IPS-20b (cell line): ENCODE measurements around the gene PIH1D1.
"Not testable (repeated sequence)": the region's sequence is repeated elsewhere in the genome, so short reads cannot be mapped to it uniquely, and the experiment has no call there.

Source experiments
- H3K27ac ChIP-seq: one replicate; pipeline ENCODE4 v1.5.1; 2013; ENCODE audit warnings: low read length
- H3K27me3 ChIP-seq: 2 replicates; pipeline ENCODE4 v1.6.1; 2013; ENCODE audit warnings: mild to moderate bottlenecking, low read length, inconsistent platforms; ENCODE audit not compliant: insufficient read depth
- H3K36me3 ChIP-seq: 2 replicates; pipeline ENCODE4 v1.6.1; 2013; ENCODE audit warnings: low read depth, mild to moderate bottlenecking, inconsistent platforms, low read length, moderate library complexity; ENCODE audit not compliant: insufficient read depth
- H3K4me1 ChIP-seq: 2 replicates; pipeline ENCODE4 v1.6.1; 2013; ENCODE audit warnings: mild to moderate bottlenecking, control low read depth, inconsistent platforms, low read length, moderate library complexity; ENCODE audit not compliant: insufficient read depth
- H3K4me3 ChIP-seq: 2 replicates; pipeline ENCODE4 v1.5.1; 2013; ENCODE audit warnings: mild to moderate bottlenecking, low read length, inconsistent platforms
- H3K9ac ChIP-seq: 2 replicates; pipeline ENCODE4 v1.6.1; 2013; ENCODE audit warnings: low read depth, mild to moderate bottlenecking, inconsistent platforms, low read length, moderate library complexity
- H3K9me3 ChIP-seq: 2 replicates; pipeline ENCODE4 v1.6.1; 2013; ENCODE audit warnings: mild to moderate bottlenecking, low read depth, low read length, inconsistent platforms; ENCODE audit not compliant: insufficient read depth

Gene PIH1D1

GRCh38 chr19:49475995-49476880 is 24.6 kb upstream of the PIH1D1 start:
- H3K4me3 ChIP-seq = peak overlapping the region; percentile 45
- H3K4me1 ChIP-seq = peaks cover 2% of the 10 kb centered on the region; the same call in 1 of the 2 replicates
- H3K27ac ChIP-seq = no peak overlapping the region
- no peak overlapping the region; the same call in 1 of the 2 replicates for H3K9ac ChIP-seq
- peaks cover 11% of the 10 kb centered on the region for H3K27me3 ChIP-seq
- H3K36me3 ChIP-seq = no peaks in the 10 kb centered on the region
- H3K9me3 ChIP-seq = no peaks in the 10 kb centered on the region

GRCh38 chr19:49475191-49475917 is 23.7 kb upstream of the PIH1D1 start:
- Histone ChIP-seq H3K27ac (no peak overlapping the region), H3K36me3 (peaks cover 7% of the 10 kb centered on the region; the same call in 1 of the 2 replicates), H3K9ac (no peak overlapping the region), H3K4me3 (no peak overlapping the region), H3K27me3 (peaks cover 11% of the 10 kb centered on the region), H3K9me3 (no peaks in the 10 kb centered on the region), H3K4me1 (peaks cover 2% of the 10 kb centered on the region; the same call in 1 of the 2 replicates)

GRCh38 chr19:49474542-49474924 is 22.9 kb upstream of the PIH1D1 start:
- Histone ChIP-seq H3K4me1 (peaks cover 2% of the 10 kb centered on the region; the same call in 1 of the 2 replicates), H3K27ac (no peak overlapping the region), H3K9ac (no peak overlapping the region), H3K36me3 (peaks cover 14% of the 10 kb centered on the region; the same call in 1 of the 2 replicates), H3K9me3 (no peaks in the 10 kb centered on the region), H3K4me3 (no peak overlapping the region; the same call in 1 of the 2 replicates), H3K27me3 (peaks cover 11% of the 10 kb centered on the region)

- Histone ChIP-seq H3K27me3 (peaks cover 11% of the 10 kb centered on the region), H3K4me1 (peaks cover 2% of the 10 kb centered on the region; the same call in 1 of the 2 replicates), H3K36me3 (peaks cover 14% of the 10 kb centered on the region; the same call in 1 of the 2 replicates), H3K4me3 (peak within 1 kb of the TSS; percentile 64; the same call in 1 of the 2 replicates), H3K9ac (no peak within 1 kb of the TSS), H3K9me3 (no peaks in the 10 kb centered on the region), H3K27ac (no peak within 1 kb of the TSS)
These were observed 22.4 kb upstream of the PIH1D1 start, which contains the start of gene FLT3LG for GRCh38 chr19:49473868-49474541. Gene FLT3LG, plus strand, starts transcription at chr19:49474215. Its CDS starts 425 bp downstream, at chr19:49474640.

GRCh38 chr19:49473501-49473867 is 21.9 kb upstream of the PIH1D1 start:
- H3K9me3 ChIP-seq, H3K4me1 ChIP-seq, H3K27ac ChIP-seq, H3K9ac ChIP-seq, H3K4me3 ChIP-seq: not testable (repeated sequence)
- H3K36me3 ChIP-seq = peaks cover 14% of the 10 kb centered on the region; the same call in 1 of the 2 replicates
- H3K27me3 ChIP-seq = peaks cover 11% of the 10 kb centered on the region

- Histone ChIP-seq H3K9me3 (no peaks in the 10 kb centered on the region), H3K27ac (no peak overlapping the region), H3K27me3 (peaks cover 11% of the 10 kb centered on the region), H3K9ac (no peak overlapping the region), H3K36me3 (peaks cover 14% of the 10 kb centered on the region; the same call in 1 of the 2 replicates), H3K4me1 (peaks cover 2% of the 10 kb centered on the region; the same call in 1 of the 2 replicates), H3K4me3 (no peak overlapping the region)
These were observed 21.3 kb upstream of the PIH1D1 start for GRCh38 chr19:49472936-49473335.

GRCh38 chr19:49470615-49470978 is 19.0 kb upstream of the PIH1D1 start:
- no peak overlapping the region for H3K27ac ChIP-seq
- H3K9ac ChIP-seq = no peak overlapping the region

GRCh38 chr19:49469828-49470614 is 18.4 kb upstream of the PIH1D1 start:
- H3K9ac ChIP-seq = no peak overlapping the region
- no peak overlapping the region for H3K27ac ChIP-seq

More at GRCh38 chr19:49470615-49470978, 19.0 kb upstream of the PIH1D1 start:
- peaks cover 11% of the 10 kb centered on the region for H3K27me3 ChIP-seq
- no peak overlapping the region for H3K4me3 ChIP-seq
- H3K36me3 ChIP-seq = peaks cover 17% of the 10 kb centered on the region; the same call in 1 of the 2 replicates
- H3K4me1 ChIP-seq = no peaks in the 10 kb centered on the region; the same call in 1 of the 2 replicates
- H3K9me3 ChIP-seq = no peaks in the 10 kb centered on the region

GRCh38 chr19:49468746-49469447 is 17.3 kb upstream of the PIH1D1 start:
- no peaks in the 10 kb centered on the region for H3K9me3 ChIP-seq
- no peak overlapping the region for H3K4me3 ChIP-seq
- H3K4me1 ChIP-seq = no peaks in the 10 kb centered on the region; the same call in 1 of the 2 replicates
- peak overlapping the region; percentile 16; the same call in 1 of the 2 replicates for H3K9ac ChIP-seq
- no peaks in the 10 kb centered on the region for H3K27me3 ChIP-seq
- H3K27ac ChIP-seq = no peak overlapping the region
- H3K36me3 ChIP-seq = peaks cover 30% of the 10 kb centered on the region; the same call in 1 of the 2 replicates

More at GRCh38 chr19:49469828-49470614, 18.4 kb upstream of the PIH1D1 start:
- Histone ChIP-seq H3K9me3 (no peaks in the 10 kb centered on the region), H3K36me3 (peaks cover 22% of the 10 kb centered on the region; the same call in 1 of the 2 replicates), H3K4me1 (no peaks in the 10 kb centered on the region; the same call in 1 of the 2 replicates), H3K4me3 (no peak overlapping the region), H3K27me3 (peaks cover 7% of the 10 kb centered on the region)

GRCh38 chr19:49468199-49468598 is 16.6 kb upstream of the PIH1D1 start:
- no peaks in the 10 kb centered on the region for H3K9me3 ChIP-seq
- no peak overlapping the region for H3K27ac ChIP-seq
- peak overlapping the region; percentile 16; the same call in 1 of the 2 replicates for H3K9ac ChIP-seq
- no peak overlapping the region for H3K4me3 ChIP-seq
- H3K4me1 ChIP-seq = no peaks in the 10 kb centered on the region; the same call in 1 of the 2 replicates
- no peaks in the 10 kb centered on the region for H3K27me3 ChIP-seq
- peaks cover 30% of the 10 kb centered on the region; the same call in 1 of the 2 replicates for H3K36me3 ChIP-seq
